Uterus (tissue), 4 donors: ENCODE measurements around the gene NOS1. TPM values are rescaled to one million over a fixed set of nuclear protein-coding genes. Genes with fewer than 3 reads are reported as not detected.
"Not testable (repeated sequence)": the region's sequence is repeated elsewhere in the genome, so short reads cannot be mapped to it uniquely, and the experiment has no call there.

Source experiments
- DNase-seq, 2 donors: peaks; one replicate each; pipeline ENCODE4 v3.0.0-alpha.2; 2019 to 2020
- H3K27ac ChIP-seq, 2 donors: fragments of 200-600 bp; sonication (generic); 1 replicate in 1 of 2; 2 replicates in 1 of 2; pipeline ENCODE4 v1.5.1; 2016 to 2018
- H3K27me3 ChIP-seq, 2 donors: fragments of 200-600 bp; sonication (generic); one replicate each; pipeline ENCODE4 v1.5.1; 2018 to 2019; ENCODE audit warnings: control low read depth in 1 of 2
- H3K36me3 ChIP-seq, 2 donors: fragments of 200-600 bp; sonication (generic); one replicate each; pipeline ENCODE4 v1.5.1; 2019; ENCODE audit warnings: control low read depth in 1 of 2
- H3K4me1 ChIP-seq, 2 donors: fragments of 200-600 bp; sonication (generic); one replicate each; pipeline ENCODE4 v1.5.1; 2018 to 2019; ENCODE audit warnings: control low read depth in 1 of 2
- H3K4me3 ChIP-seq, 2 donors: fragments of 200-600 bp; sonication (generic); 1 replicate in 1 of 2; 2 replicates in 1 of 2; pipeline ENCODE4 v1.5.1; 2018 to 2019; ENCODE audit warnings: mild to moderate bottlenecking in 1 of 2
- H3K9me3 ChIP-seq, 2 donors: fragments of 200-600 bp; sonication (generic); one replicate each; pipeline ENCODE4 v1.5.1; 2019; ENCODE audit warnings: control low read depth in 1 of 2
- POLR2A ChIP-seq, 2 donors: fragments of 450-650 bp; IDR thresholded peaks; one replicate each; pipeline ENCODE4 v1.6.1; 2016; ENCODE audit warnings: antibody characterized with exemption in 2 of 2, mild to moderate bottlenecking in 1 of 2, moderate library complexity in 1 of 2
- intact Hi-C: fragments of 100-400 bp; cut with DNase I; formaldehyde crosslinking; loops from one replicate; pipeline ENCODE4 v1.15.1; 2023; ENCODE audit warnings: low total_unique reads
- total RNA-seq, 4 donors: library from RNA; depleted of rRNA in 3 of 4; stranded (reverse); fragments of >200 nt in 3 of 4; gene quantifications; one replicate each; pipeline versions ENCODE4 v1.1.0 to v1.2.4, GENCODE V29; 2014 to 2023
- TF ChIP-seq, protein P1 (sequence below), 4 experiments: fragments of 200-600 bp in 2 of 4; fragments of 450-650 bp in 2 of 4; sonication (generic) in 2 of 4; IDR thresholded peaks; one replicate each; pipeline ENCODE4 v1.5.1; 2016 to 2019; ENCODE audit warnings: antibody characterized with exemption in 4 of 4, mild to moderate bottlenecking in 2 of 4, moderate library complexity in 1 of 4
- donor health status: DM: yes; HTN: yes; CAD: no.

The NOS1 gene
- total RNA-seq, 4 donors from 2014 or later = 0.59 to 2.2 (median 1.1) TPM; not detected in 1

DNA sequence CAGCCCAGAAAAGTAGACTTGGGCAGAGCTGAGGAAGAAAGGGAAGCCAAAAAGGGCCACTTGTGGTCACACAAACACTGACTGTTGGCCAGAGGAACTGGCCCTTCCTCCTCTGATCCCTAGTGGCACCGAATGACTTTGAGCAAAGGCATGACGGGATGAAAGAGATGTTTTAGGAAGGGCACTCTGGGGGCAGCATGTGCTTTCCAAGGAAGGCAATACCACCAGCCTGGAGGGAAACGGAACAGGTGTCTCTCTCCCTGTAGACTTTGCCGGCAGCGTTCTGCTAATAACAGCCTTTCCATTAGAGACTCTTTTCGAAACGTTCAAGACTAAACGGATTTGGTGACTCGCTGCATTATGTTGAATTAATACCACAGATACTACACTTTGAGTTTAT lies 158.9 kb downstream of the NOS1 start:
- intact Hi-C loops = no loop called here
- H3K4me1 ChIP-seq = no peaks in the 10 kb centered on the region
- H3K9me3 ChIP-seq = no peaks in the 10 kb centered on the region
- H3K27ac ChIP-seq = no peak overlapping the region
- H3K36me3 ChIP-seq = no peaks in the 10 kb centered on the region
- H3K27me3 ChIP-seq = no peaks in the 10 kb centered on the region
- DNase-seq = no peak
- no peak for TF ChIP-seq POLR2A (IDR thresholded peaks at IDR 0.05)
- TF ChIP-seq, protein P1, sequence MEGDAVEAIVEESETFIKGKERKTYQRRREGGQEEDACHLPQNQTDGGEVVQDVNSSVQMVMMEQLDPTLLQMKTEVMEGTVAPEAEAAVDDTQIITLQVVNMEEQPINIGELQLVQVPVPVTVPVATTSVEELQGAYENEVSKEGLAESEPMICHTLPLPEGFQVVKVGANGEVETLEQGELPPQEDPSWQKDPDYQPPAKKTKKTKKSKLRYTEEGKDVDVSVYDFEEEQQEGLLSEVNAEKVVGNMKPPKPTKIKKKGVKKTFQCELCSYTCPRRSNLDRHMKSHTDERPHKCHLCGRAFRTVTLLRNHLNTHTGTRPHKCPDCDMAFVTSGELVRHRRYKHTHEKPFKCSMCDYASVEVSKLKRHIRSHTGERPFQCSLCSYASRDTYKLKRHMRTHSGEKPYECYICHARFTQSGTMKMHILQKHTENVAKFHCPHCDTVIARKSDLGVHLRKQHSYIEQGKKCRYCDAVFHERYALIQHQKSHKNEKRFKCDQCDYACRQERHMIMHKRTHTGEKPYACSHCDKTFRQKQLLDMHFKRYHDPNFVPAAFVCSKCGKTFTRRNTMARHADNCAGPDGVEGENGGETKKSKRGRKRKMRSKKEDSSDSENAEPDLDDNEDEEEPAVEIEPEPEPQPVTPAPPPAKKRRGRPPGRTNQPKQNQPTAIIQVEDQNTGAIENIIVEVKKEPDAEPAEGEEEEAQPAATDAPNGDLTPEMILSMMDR (IDR thresholded peaks at IDR 0.05) = no peak
- H3K4me3 ChIP-seq = no peak overlapping the region

DNA sequence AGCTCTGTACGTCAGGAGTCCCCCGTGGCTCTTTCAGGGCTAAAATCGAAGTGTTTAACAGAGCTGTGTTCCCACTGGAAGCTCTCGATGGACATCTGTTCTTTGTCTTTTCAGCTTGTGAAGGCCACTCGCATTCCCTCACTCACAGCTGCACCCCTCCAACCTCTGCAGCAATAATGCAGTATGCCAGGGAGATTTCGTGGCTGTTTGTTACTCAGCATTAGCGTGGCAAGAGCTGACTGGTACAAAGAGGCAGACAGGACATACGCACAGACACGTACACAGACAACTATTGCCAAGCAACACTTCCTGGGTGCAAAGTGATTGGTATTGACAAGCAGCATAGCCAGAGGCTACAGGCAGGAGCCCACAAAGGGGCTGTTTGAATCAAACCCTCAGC lies 159.4 kb downstream of the NOS1 start:
- Histone ChIP-seq H3K36me3 (no peaks in the 10 kb centered on the region), H3K4me1 (no peaks in the 10 kb centered on the region), H3K4me3 (no peak overlapping the region), H3K9me3 (no peaks in the 10 kb centered on the region), H3K27me3 (no peaks in the 10 kb centered on the region), H3K27ac (no peak overlapping the region)
- DNase-seq = no peak
- TF ChIP-seq POLR2A (IDR thresholded peaks at IDR 0.05) = no peak
- TF ChIP-seq, protein P1 (IDR thresholded peaks at IDR 0.05) = no peak
- intact Hi-C loops = no loop called here

DNA sequence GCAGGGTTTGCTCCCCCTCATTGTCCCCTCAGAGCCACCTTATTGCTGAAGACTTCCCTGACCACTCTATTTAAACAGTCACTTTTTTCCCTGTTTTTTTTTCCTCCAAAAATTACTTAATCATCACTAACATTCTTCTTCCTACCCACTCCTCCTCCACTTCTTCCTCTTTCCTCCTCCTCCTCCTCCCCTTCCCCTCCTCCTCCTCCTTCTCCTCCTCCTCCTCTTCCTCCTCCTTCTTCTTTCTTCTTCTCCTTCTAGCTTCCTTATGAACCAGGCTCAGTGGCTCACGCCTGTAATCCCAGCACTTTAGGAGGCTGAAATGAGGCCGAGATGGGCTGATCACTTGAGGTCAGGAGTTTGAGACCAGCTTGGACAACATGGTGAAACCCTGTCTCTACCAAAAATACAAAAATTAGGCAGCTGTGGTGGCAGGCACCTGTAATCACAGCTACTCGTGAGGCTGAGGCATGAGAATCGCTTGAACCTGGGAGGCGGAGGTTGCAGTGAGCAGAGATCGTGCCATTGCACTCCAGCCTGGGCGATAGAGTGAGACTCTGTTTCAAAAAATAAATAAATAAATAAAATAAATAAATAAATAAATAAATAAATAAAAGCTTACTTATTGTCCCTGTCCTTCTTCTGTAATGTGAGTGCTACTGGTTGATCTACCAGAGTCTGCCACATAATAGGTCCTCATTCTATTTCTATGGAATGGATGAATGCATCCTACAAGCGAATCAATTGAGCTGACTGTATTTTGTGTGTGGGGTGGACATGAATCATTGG lies 161.3 kb downstream of the NOS1 start:
- H3K27ac ChIP-seq = not testable (repeated sequence)

DNA sequence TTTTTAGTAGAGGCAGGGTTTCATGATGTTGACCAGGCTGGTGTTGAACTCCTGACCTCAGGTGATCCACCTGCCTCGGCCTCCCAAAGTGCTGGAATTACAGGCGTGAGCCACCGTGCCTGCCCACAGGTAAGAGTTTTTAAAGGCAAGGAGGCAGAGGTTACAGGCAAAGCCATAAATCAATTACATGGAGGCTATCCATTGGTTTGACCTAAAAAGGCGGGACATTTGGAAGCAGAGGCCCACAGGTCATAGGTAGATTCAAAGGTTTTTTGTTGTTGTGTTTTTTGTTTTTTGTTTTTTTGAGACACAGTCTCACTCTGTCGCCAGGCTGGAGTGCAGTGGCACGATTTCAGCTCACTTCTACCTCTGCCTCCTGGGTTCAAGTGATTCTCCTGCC lies 165.1 kb downstream of the NOS1 start:
- intact Hi-C loops, H3K36me3 ChIP-seq, H3K27ac ChIP-seq, H3K4me3 ChIP-seq, H3K4me1 ChIP-seq, H3K27me3 ChIP-seq, H3K9me3 ChIP-seq, DNase-seq: not testable (repeated sequence)

More for the DNA sequence above, 161.3 kb downstream of the NOS1 start:
- H3K9me3 ChIP-seq, H3K36me3 ChIP-seq, H3K27me3 ChIP-seq, H3K4me3 ChIP-seq, intact Hi-C loops, H3K4me1 ChIP-seq, DNase-seq: not testable (repeated sequence)

DNA sequence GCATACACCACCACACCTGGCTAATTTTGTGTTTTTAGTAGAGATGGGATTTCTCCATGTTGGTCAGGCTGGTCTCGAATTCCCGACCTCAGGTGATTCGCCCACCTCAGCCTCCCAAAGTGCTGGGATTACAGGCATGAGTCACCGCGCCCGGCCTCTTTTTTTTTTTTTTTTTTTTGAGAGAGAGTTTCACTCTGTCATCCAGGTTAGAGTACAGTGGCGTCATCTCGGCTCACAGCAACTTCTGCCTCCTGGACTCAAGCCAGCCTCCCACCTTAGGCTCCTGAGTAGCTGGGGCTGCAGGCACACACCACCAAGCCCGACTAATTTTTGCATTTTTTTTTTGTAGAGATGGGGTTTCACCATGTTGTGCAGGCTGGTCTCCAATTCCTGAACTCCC lies 166.4 kb downstream of the NOS1 start:
- H3K27me3 ChIP-seq, H3K4me3 ChIP-seq, DNase-seq, H3K4me1 ChIP-seq, intact Hi-C loops, H3K27ac ChIP-seq, H3K36me3 ChIP-seq, H3K9me3 ChIP-seq: not testable (repeated sequence)

DNA sequence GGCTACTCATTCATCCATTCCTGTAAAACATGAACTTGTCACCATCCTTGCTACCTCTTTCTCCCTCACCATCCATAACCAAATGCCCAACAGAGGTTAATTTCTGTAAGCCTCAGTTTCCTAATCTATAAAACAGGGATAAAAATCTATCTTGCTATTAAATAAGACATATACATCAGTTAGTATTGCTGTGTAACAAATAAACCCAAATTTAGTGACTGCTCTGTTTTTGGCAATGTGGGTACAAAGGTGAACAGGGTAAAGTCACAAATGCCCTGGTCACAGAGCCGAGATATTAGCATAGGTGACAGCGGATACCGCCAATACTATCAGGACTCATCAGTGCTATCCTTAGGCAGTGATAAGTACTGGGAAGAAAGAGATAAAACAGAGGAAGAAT lies 167.5 kb downstream of the NOS1 start:
- Histone ChIP-seq H3K4me3 (no peak overlapping the region), H3K9me3 (no peaks in the 10 kb centered on the region), H3K27ac (no peak overlapping the region), H3K27me3 (no peaks in the 10 kb centered on the region), H3K4me1 (no peaks in the 10 kb centered on the region), H3K36me3 (no peaks in the 10 kb centered on the region)
- TF ChIP-seq, protein P1 (IDR thresholded peaks at IDR 0.05) = no peak
- no peak for TF ChIP-seq POLR2A (IDR thresholded peaks at IDR 0.05)
- intact Hi-C loops = no loop called here
- DNase-seq = no peak

DNA sequence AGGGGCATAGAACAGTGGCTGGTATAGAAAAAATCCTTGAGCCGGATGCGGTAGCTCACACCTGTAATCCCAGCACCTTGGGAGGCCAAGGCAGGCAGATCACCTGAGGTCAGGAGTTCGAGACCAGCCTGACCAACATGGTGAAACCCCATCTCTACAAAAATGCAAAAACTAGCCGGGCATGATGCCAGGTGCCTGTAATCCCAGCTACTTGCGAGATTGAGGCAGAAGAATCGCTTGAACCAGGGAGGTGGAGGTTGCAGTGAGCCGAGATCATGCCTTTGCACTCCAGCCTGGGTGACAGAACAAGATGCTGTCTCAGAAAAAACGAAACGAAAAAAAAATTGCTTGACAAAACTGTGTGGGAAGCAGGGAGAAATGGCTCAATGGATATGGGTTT lies 168.8 kb downstream of the NOS1 start:
- H3K4me3 ChIP-seq, H3K36me3 ChIP-seq, H3K27ac ChIP-seq, H3K27me3 ChIP-seq, DNase-seq, H3K9me3 ChIP-seq, intact Hi-C loops, H3K4me1 ChIP-seq: not testable (repeated sequence)
